H1 (cell line): Measurements from ENCODE around the gene MMP24. TPM values are rescaled to one million over a fixed set of nuclear protein-coding genes. Genes with fewer than 3 reads are reported as not detected.

Experiments used
- ASH2L ChIP-seq: fragments of 200-600, 300-600 bp; sonication (generic); IDR thresholded peaks from one replicate; pipeline ENCODE4 v1.7.1; 2017; ENCODE audit warnings: low read length
- CBX5 ChIP-seq: fragments of 300-800, 300-1000 bp; sonication (generic); IDR thresholded peaks from 2 replicates; pipeline ENCODE4 v1.7.1; 2016; ENCODE audit warnings: antibody characterized with exemption, low read length, low read depth
- EZH2 ChIP-seq: fragments of 200-600 bp; sonication (generic); IDR thresholded peaks from 2 replicates; pipeline ENCODE4 v1.7.1; 2012; ENCODE audit warnings: low read depth, mild to moderate bottlenecking, moderate library complexity, low read length, inconsistent platforms; ENCODE audit not compliant: severe bottlenecking
- FOSL1 ChIP-seq: IDR thresholded peaks from 2 replicates; pipeline ENCODE4 v1.6.1; 2011; ENCODE audit warnings: mild to moderate bottlenecking, low read depth, low read length, moderate library complexity; ENCODE audit not compliant: insufficient read depth
- NRF1 ChIP-seq: IDR thresholded peaks from 2 replicates; pipeline ENCODE4 v1.6.1; 2011; ENCODE audit warnings: mild to moderate bottlenecking, low read depth, low read length, improper control_type of control experiment
- RNF2 ChIP-seq: fragments of 200-900, 300-1000 bp; sonication (generic); IDR thresholded peaks from 2 replicates; pipeline ENCODE4 v1.7.1; 2016; ENCODE audit warnings: borderline replicate concordance, low read depth, mild to moderate bottlenecking, antibody characterized with exemption, low read length; ENCODE audit not compliant: poor library complexity, severe bottlenecking; ENCODE audit errors: missing control alignments
- SIX5 ChIP-seq: IDR thresholded peaks from 2 replicates; pipeline ENCODE4 v1.6.1; 2011; ENCODE audit warnings: mild to moderate bottlenecking, low read depth, low read length
- SP1 ChIP-seq: IDR thresholded peaks from 2 replicates; pipeline ENCODE4 v1.6.1; 2011; ENCODE audit warnings: low read depth, low read length
- SP4 ChIP-seq: IDR thresholded peaks from 2 replicates; pipeline ENCODE4 v1.6.1; 2012; ENCODE audit warnings: low read length, inconsistent platforms
- SRF ChIP-seq: IDR thresholded peaks from 2 replicates; pipeline ENCODE4 v1.6.1; 2011; ENCODE audit warnings: mild to moderate bottlenecking, low read depth, low read length, moderate library complexity
- SUZ12 ChIP-seq: fragments of 200-600 bp; sonication (generic); IDR thresholded peaks from 2 replicates; pipeline ENCODE4 v1.6.1; 2012; ENCODE audit warnings: mild to moderate bottlenecking, inconsistent platforms, low read length, moderate library complexity, mixed read lengths
- TAF1 ChIP-seq: IDR thresholded peaks from 2 replicates; pipeline ENCODE4 v1.6.1; 2011; ENCODE audit warnings: mild to moderate bottlenecking, low read depth, low read length
- polyA plus RNA-seq, 7 experiments: library from polyadenylated mRNA; depleted of rRNA in 3 of 7; stranded (reverse) in 5 of 7; unstranded in 2 of 7; fragments of >200 nt in 5 of 7; fragments of 200-250 nt in 2 of 7; gene quantifications; 1 replicate in 5 of 7; 2 replicates in 1 of 7; 4 replicates in 1 of 7; pipeline versions ENCODE4 v1.2.1 to v1.2.3, GENCODE V29; 2011 to 2013; ENCODE audit warnings: missing spikeins in 2 of 7, mixed read lengths in 2 of 7
- total RNA-seq: library from RNA; stranded (reverse); fragmentation: NEBNext Ultra II Directional; extraction: Animal tissue kit (Norgen Biotek cat#: 25700); gene quantifications from 2 replicates; pipeline ENCODE4 v1.2.1, GENCODE V29; 2021
- TF ChIP-seq, protein P1 (sequence below): IDR thresholded peaks from 2 replicates; pipeline ENCODE4 v1.6.1; 2012; ENCODE audit warnings: low read length, inconsistent platforms
- TF ChIP-seq, protein P2 (sequence below): IDR thresholded peaks from 2 replicates; pipeline ENCODE4 v1.6.1; 2011; ENCODE audit warnings: low read depth, mild to moderate bottlenecking, low read length; ENCODE audit not compliant: insufficient read depth

MMP24 gene
- total and polyA plus RNA-seq, 2 of the 8 experiments (the other 6 are each of a cell fraction or from before 2014, with no cell fraction given): 18.8 to 21.4 TPM

DNA sequence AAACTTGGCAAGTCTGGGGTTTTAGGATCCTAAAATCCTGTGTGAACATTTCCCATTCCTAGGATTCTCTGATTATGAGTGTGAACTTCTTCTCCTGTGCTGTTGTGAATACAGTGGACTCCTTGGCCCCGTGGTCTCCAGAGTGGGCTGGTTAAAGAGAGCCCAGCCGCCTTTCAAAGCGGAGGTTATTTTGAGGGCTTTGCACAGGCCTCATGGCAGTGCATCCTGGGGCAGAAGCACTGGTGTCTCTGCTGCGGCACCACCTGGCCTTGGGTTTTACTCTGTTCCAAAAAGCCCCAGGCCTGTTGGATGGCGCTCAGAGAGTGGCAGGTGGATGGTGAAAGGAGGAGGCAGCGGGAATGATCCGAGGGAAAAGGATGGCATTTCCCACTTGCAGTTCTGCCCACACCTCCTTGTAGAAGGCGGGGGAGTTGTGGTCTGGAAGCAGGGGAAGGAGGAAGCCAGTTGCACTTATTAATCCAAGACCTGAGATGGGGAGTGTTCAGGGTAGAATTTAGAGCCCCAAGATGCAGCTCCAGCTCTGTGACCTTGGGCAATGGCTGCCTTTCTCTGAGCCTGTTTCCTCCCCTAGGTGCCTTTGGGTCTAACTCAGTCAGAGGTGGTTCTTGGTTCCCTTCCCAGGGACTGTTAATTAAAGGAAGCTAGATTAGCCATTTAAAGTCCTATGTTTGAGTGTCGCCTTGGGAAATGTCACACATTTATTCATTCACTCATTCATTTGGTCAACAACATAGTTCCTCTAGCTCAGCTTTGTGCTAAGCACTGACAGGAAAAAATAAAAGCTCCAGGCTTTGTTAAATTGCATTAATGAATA, 22.4 kb downstream of the MMP24 start (continued):
- TF ChIP-seq, protein P1, sequence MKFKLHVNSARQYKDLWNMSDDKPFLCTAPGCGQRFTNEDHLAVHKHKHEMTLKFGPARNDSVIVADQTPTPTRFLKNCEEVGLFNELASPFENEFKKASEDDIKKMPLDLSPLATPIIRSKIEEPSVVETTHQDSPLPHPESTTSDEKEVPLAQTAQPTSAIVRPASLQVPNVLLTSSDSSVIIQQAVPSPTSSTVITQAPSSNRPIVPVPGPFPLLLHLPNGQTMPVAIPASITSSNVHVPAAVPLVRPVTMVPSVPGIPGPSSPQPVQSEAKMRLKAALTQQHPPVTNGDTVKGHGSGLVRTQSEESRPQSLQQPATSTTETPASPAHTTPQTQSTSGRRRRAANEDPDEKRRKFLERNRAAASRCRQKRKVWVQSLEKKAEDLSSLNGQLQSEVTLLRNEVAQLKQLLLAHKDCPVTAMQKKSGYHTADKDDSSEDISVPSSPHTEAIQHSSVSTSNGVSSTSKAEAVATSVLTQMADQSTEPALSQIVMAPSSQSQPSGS: no peak
- TF ChIP-seq SP1 (no peak), CBX5 (no peak), NRF1 (no peak), SP4 (no peak), RNF2 (no peak), FOSL1 (no peak), TAF1 (no peak), SIX5 (no peak), SRF (no peak), EZH2 (no peak), ASH2L (no peak), SUZ12 (no peak)
- TF ChIP-seq, protein P2, sequence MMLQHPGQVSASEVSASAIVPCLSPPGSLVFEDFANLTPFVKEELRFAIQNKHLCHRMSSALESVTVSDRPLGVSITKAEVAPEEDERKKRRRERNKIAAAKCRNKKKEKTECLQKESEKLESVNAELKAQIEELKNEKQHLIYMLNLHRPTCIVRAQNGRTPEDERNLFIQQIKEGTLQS: no peak
